ENCODE measurements around the gene NDUFB2.
"Not testable (repeated sequence)": the region's sequence is repeated elsewhere in the genome, so short reads cannot be mapped to it uniquely, and the experiment has no call there.

NDUFB2 gene

DNA sequence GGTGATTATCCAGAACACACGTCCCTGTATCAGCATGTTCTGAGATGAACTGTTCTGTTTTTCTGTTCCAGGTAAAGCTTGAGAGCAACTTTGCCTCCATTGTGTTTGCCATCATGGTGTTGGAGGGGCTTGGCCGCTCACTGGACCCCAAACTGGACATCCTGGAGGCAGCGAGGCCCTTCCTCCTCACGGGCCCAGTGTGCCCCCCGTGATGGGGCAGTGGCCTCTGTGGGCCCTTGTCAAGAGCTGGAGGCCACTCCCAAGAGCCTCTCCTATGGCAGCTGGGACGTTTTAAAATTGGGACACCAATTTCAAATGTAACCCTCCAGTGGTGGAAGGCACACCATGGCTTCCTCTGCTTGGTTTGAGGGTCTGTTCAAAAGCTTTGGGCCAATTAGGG lies 1.9 kb upstream of the NDUFB2 start:
- DNase-seq: no peak

DNA sequence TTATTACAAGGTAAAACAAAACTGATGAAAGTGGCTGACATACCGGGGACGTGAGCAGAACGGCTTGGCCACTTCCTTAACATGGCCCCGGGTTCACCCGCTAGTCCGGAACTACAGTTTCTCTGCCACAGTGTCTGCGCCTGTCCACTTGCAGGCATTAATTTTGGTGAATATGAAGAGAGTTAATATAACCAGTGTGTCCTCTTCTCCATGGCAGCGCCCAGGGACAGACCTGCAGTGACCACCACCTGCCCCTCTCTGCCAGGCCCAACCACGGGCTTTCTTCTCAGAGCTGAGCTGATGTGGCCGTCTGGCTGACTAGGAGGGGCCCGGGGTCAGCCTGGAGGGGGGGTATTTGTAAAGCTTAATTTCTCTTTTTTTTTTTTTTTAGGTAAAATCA lies 1.1 kb upstream of the NDUFB2 start:
- no peak for DNase-seq

DNA sequence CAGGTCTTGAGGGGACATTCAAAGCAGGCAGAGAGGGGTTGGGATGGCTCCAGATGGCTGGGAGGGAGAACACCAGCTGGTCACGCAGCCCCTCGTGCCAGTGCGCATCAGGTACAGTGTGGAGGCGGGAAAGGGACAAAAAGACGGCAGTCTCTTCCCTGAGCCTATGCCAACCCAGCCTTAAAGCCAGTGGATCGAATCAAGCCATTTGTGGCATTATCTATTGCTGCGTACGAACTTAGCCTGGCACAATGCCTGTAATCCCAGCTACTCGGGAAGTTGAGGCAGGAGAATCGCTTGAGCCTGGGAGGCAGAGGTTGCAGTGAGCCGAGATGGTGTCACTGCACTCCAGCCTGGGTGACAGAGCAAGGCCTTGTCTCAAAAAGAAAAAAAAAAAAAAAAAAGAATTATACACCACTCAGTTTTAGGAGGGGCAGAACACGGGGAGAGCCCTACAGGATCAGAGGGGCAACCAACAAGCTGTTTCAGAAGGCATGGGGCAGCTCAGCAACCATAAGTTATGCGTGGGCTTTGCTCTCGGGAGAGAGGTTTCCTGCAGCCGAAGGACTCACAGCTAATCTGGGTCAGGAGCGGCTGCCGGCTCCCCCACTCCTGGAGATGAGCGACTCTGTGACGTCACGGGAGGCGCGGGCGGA lies 356 bp upstream of the NDUFB2 start:
- DNase-seq: peak; percentile 93

DNA sequence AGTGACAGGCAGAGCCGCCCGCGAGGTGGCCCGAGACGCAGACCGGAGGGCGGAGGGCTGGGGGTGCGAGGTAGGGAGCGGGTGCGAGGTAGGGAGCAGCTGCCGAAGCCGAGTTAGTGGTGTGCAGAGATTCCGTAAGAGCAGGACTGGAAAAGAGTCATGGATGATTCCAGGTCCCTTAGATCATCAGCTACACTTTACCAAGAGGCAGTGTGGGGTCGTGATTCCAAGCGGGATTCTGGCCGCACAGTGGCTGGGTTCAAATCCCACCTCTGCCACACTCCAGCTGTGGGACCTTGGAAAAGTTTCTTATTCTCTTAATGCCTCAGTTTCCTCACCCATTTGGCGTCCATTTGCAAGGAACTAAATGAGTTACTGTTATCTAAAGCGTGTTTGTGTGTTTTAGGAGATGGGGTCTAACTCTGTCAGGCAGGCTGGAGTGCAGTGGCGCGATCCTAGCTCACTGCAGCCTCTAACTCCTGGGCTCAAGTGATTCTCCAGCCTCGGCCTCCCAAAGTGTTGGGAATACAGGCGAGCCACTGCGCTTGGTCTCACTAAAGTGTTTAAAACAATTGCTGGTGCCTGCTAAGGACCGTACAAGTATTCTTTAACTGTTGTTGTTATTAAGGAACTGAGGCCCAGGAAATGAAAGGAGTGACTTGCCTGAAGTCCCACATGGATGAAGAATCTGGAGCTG lies 1.1 kb downstream of the NDUFB2 start:
- DNase-seq: no peak

- DNase-seq: no peak
These were observed 2.0 kb downstream of the NDUFB2 start for GRCh38 chr7:140698477-140698876.

- DNase-seq: no peak
These were observed 6.3 kb downstream of the NDUFB2 start for GRCh38 chr7:140702774-140703173.

- DNase-seq: no peak
These were observed 7.7 kb downstream of the NDUFB2 start for GRCh38 chr7:140704205-140704604.

DNA sequence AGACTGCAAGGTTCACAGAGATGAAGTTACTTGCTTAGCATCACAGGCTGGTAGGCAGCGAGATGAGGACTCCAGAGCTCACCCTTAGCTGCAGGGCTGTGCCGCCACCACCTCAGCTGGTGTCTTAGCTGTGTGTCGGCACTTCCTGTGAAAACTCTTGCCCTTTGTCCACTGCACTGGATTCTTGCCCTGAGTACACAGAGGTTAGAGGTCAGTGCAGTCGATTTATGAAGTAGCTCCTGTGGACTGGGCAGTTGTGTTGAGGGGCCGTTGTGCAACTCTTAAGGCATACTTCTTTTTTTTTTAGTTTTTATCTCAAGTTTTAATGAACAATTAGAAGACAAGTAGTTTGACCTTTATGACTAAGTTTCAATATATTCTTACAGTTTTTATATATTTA lies 10.6 kb downstream of the NDUFB2 start:
- DNase-seq: no peak

DNA sequence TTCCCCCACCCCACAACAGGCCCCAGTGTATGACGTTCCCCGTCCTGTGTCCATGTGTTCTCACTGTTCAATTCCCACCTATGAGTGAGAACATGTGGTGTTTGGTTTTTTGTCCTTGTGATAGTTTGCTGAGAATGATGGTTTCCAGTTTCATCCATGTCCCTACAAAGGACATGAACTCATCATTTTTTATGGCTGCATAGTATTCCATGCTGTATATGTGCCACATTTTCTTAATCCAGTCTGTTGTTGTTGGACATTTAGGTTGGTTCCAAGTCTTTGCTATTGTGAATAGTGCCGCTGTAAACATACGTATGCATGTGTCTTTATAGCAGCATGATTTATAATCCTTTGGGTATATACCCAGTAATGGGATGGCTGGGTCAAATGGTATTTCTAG lies 12.3 kb downstream of the NDUFB2 start:
- not testable (repeated sequence) for DNase-seq

- DNase-seq: not testable (repeated sequence)
These were observed 15.9 kb downstream of the NDUFB2 start for GRCh38 chr7:140712392-140712791.

GRCh38 chr7:140714331-140715040 lies 18.0 kb downstream of the NDUFB2 start:
- no peak for DNase-seq

DNA sequence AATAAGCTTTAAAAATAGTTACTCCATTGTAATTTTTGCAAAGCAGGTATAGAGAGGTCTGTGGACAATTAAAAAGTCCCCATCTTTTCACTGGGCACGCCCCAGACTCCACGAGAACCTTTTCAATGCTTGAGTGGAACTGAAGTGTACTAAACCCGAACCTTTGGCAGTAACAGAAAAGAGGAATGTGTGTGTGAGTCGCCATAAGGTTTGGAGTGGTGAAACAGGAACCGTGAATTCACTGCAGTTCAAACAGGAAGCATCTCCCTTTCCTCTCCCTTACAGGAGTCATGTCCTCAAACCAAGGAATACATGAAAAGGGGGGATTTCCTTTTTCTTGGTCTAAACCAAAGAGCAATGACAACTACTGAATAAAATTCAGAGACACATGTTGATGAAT lies 23.2 kb downstream of the NDUFB2 start:
- DNase-seq: no peak

DNA sequence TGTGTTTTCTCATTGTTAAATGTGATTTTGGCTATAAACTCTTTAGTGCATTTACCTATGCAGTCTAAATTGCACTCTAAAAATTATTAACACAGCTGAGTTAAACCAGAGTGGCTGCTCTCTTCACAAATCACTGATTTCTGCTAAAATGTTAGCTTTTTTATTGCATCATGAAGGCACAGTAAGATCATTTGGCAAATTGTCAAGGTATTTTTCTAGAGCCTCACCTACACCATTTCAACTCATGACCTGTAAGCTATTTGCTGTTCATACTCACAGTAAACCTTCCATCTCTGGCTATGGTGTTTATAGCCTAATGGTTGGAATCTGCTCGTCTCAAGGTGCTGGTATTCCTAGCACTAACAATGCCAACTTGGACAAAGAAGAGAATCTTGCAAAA lies 25.7 kb downstream of the NDUFB2 start:
- no peak for DNase-seq

DNA sequence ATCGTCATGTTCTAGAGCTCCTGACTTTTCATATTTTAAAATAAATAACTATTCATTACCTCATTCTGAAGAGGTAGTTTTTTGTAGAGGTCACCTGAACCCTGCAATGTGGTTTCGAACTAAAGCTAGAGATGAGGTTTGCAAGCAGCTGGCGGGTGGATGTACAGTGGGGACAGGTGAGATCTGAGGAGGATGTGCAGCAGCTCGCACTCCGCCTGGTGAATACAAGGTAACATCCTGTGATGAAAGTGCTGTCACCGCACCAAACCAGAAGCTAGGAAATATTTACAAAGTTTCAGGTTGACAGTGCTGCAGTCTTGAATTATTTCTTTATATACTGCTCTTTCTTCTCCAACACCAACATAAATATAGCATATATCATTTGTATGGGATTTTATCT lies 26.5 kb downstream of the NDUFB2 start:
- no peak for DNase-seq

GRCh38 chr7:140723574-140723973 lies 27.1 kb downstream of the NDUFB2 start:
- DNase-seq: no peak

DNA sequence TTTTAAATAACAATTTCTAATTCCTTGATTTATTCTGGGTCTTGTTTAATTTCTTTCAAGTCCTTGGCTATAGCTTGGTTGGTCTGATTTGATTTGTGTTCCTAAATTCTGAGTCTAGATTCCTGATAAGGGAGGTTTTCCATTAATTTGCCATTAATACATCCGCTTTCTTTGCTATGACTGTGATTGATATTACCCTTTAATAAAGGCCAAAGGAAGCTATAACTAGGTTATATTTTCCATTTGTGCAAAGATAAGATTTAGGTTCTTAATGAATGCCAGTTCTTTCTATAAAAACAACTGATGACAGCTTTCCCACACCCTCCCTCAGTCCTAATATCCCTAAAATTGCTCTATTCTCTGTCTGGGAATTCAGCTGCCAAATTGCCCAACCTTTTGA lies 28.2 kb downstream of the NDUFB2 start:
- DNase-seq: no peak

GRCh38 chr7:140726281-140726680 lies 29.8 kb downstream of the NDUFB2 start:
- peak; percentile 33 for DNase-seq

DNA sequence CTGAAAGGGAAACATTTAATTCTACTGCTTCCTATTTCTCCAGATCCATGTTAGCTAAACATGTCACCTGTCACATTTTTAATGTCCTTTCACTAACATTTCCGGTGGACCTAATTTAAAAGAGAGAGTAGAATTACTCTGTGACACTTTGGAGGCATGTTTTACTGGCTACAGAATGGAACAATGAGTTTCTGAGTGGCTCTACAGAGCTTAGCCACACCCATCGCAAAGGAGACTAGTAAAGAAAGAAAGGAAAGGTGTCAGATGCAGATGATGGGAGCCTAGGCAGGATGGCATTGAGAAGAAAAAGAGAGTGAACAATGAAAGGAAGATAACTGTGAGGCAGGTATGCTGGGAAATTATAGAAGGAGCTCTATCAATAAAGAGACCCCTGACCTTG lies 35.9 kb downstream of the NDUFB2 start:
- no peak for DNase-seq

DNA sequence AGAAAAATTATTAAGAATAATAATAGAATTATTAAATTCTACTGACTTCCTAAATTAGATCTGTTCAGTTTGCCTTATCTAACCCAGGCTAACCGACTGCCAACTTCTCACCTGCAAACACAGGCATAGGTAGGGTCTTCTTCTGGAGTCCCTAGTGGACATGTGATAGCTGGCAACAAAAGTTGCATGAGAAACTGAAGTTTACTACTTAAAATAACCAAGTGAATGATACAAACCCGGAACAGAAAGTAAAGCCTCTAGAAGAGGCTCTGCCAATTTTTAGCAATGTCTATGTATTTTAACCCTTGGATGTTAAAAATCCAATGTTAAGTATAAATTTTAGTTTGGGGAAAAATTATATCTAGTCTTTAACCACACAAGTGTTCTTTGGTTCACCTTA lies 37.6 kb downstream of the NDUFB2 start:
- DNase-seq: no peak

DNA sequence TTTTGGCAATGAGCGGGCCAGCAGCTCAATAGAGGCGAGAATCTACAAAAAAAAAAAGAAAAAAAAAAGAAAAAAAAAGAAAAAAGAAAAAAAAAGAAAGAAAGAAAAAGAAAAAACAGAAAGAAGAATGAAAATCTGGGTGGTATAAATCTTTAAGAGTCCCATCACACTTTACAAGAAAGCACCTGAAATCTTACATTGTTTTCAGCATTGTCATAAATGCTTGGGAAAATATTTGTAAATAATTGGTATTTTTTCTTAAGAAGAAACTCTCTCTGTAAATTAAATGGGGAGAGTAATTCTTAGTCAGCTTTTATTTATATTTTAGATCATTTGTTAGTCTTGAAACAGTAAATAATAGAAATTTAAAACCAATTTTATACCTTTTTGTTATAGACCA lies 38.2 kb downstream of the NDUFB2 start:
- no peak for DNase-seq

DNA sequence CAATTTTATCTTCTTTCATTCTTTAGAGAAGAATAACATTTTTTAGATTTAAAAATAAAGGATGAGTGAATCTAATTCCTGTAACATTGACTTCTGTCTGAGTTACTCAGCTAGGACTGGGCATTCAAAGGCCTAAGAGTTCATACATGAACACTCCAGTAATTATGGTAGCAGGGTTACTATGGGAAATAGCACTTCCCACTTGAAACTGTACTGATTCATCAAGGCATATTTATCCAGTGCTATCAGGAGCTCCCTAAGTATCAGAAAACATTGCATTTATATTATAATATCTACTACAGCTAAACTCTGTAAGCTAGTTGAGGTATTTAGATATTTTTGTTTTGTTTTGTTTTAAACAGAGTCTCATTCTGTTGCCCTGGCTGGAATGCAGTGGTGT lies 41.8 kb downstream of the NDUFB2 start:
- no peak for DNase-seq

DNA sequence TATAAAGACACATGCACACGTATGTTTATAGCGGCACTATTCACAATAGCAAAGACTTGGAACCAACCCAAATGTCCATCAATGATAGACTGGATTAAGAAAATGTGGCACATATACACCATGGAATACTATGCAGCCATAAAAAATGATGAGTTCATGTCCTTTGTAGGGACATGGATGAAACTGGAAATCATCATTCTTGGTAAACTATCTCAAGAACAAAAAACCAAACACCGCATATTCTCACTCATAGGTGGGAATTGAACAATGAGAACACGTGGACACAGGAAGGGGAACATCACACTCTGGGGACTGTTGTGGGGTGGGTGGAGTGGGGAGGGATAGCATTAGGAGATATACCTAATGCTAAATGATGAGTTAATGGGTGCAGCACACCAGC lies 46.7 kb downstream of the NDUFB2 start:
- not testable (repeated sequence) for DNase-seq

DNA sequence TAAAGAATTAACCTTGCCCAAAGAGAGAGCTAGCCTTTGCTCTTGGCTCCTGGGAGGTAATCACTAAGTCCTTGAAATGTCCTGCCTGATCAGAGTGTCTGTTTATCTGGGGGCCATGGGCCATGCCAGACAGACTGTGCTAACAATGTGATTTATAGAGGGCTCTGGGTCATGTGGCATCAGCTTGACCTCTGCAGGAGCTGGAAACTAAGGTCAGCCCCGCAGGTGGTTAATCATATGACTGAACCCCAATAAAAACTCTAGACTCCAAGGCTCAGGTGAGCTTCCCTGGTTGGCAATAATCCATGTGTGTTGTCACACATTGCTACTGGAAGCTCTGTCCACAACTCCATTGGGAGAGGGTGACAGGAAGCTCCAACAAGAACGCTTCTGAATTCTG lies 47.5 kb downstream of the NDUFB2 start:
- DNase-seq: no peak

Data from hematopoietic multipotent progenitor cell treated with erythropoietin and hydrocortisone succinate and interleukin-3 and kit ligand, for 8 days (in vitro differentiated cells).